ENCODE measurements around the gene LIF.
A peak's percentile ranks its signal among the peaks of the same experiment; 100 is the strongest.

GRCh38 chr22:30262917-30263741 is 16.6 kb upstream of the LIF start:
- peak; percentile 77 for TF ChIP-seq CTCF (IDR thresholded peaks at IDR 0.05; ENCODE audit: insufficient read depth, low read length, poor library complexity, severe bottlenecking)
- no peak for TF ChIP-seq EZH2phosphoT487 (conservative IDR thresholded peaks at IDR 0.05; ENCODE audit: low read length)
